ENCODE results near the gene PKHD1. TPM values are rescaled to one million over a fixed set of nuclear protein-coding genes. Genes with fewer than 3 reads are reported as not detected.

Gene PKHD1
- total RNA-seq, 1 experiment from 2014 or later, result not detected

- in situ Hi-C loops (cut with HindIII; ENCODE audit: low pct_unique_long_range_greater_than_20kb, low sequenced_read_pairs), result no loop called here
- CTCF ChIA-PET, result no interaction called here
- DNase-seq (ENCODE audit: low read depth, low spot score) (no peak), ATAC-seq (no peak)
- POLR2A ChIA-PET, result no interaction called here
- no peaks in the 10 kb centered on the region for H3K4me1 ChIP-seq (ENCODE audit: control insufficient read depth, insufficient read depth, low read length)
- H3K36me3 ChIP-seq (ENCODE audit: control insufficient read depth, insufficient read depth, low read length), result no peaks in the 10 kb centered on the region
- H3K4me3 ChIP-seq (ENCODE audit: low read depth in 2 of 2, low read length in 2 of 2), result no peak overlapping the region
- H3K27me3 ChIP-seq (ENCODE audit: control insufficient read depth, insufficient read depth, low read length), result no peaks in the 10 kb centered on the region
- TF ChIP-seq POLR2AphosphoS5 (IDR thresholded peaks at IDR 0.05; ENCODE audit: low read depth, low read length) (no peak), SIN3A (IDR thresholded peaks at IDR 0.05; ENCODE audit: borderline replicate concordance, insufficient read depth, low read depth, low read length) (no peak), CTCF (IDR thresholded peaks at IDR 0.05) (no peak)
- no peaks in the 10 kb centered on the region for H3K9me3 ChIP-seq (ENCODE audit: control insufficient read depth, insufficient read depth, low read depth, low read length)
- intact Hi-C loops (cut with micrococcal nuclease; ENCODE audit: unreplicated experiment), result no loop called here
- no peak overlapping the region for H3K27ac ChIP-seq (ENCODE audit: low read length)
- no TSS peak for BruUV-seq (replicated peaks)
Measured at GRCh38 chr6:51684038-51684437, 403.4 kb downstream of the PKHD1 start.

GRCh38 chr6:51678905-51679620 is 408.4 kb downstream of the PKHD1 start:
- H3K4me1 ChIP-seq (ENCODE audit: control insufficient read depth, insufficient read depth, low read length), result no peaks in the 10 kb centered on the region
- DNase-seq (ENCODE audit: low read depth, low spot score), result no peak
- TF ChIP-seq SIN3A (IDR thresholded peaks at IDR 0.05; ENCODE audit: borderline replicate concordance, insufficient read depth, low read depth, low read length), result no peak
- no peak for TF ChIP-seq REST (IDR thresholded peaks at IDR 0.05; ENCODE audit: insufficient read depth in 1 of 2, low read depth in 2 of 2, low read length in 1 of 2)
- no peak for TF ChIP-seq POLR2AphosphoS5 (IDR thresholded peaks at IDR 0.05; ENCODE audit: low read depth, low read length)
- no peak for TF ChIP-seq CTCF (IDR thresholded peaks at IDR 0.05)
- TF ChIP-seq TCF7L2 (IDR thresholded peaks at IDR 0.05; ENCODE audit: low read depth, low read length), result no peak
- ChIA-PET POLR2A (interaction anchor here (0.6 kb wide), 1 partner anchor 578 kb away, joined by 4 read pairs; no protein-coding TSS in a partner anchor), CTCF (no interaction called here)
- H3K4me3 ChIP-seq (ENCODE audit: low read depth in 2 of 2, low read length in 2 of 2), result no peak overlapping the region
- H3K27ac ChIP-seq (ENCODE audit: low read length), result no peak overlapping the region
- in situ Hi-C loops (cut with HindIII; ENCODE audit: low pct_unique_long_range_greater_than_20kb, low sequenced_read_pairs) (no loop called here), intact Hi-C loops (cut with micrococcal nuclease; ENCODE audit: unreplicated experiment) (no loop called here)
- ATAC-seq, result peak; percentile 60; the same call in 1 of the 2 replicates
- H3K36me3 ChIP-seq (ENCODE audit: control insufficient read depth, insufficient read depth, low read length), result no peaks in the 10 kb centered on the region
- no TSS peak for BruUV-seq (replicated peaks)
- H3K27me3 ChIP-seq (ENCODE audit: control insufficient read depth, insufficient read depth, low read length), result no peaks in the 10 kb centered on the region
- no peaks in the 10 kb centered on the region for H3K9me3 ChIP-seq (ENCODE audit: control insufficient read depth, insufficient read depth, low read depth, low read length)
